SK-N-SH (cell line): ENCODE data around the gene NSD2. TPM values are rescaled to one million over a fixed set of nuclear protein-coding genes. Genes with fewer than 3 reads are reported as not detected.

Experiments
- ELF1 ChIP-seq: IDR thresholded peaks from 2 replicates; pipeline ENCODE4 v1.4.0; 2012
- EP300 ChIP-seq, 2 experiments: IDR thresholded peaks; 2 replicates each; pipeline versions ENCODE4 v1.4.0 to v1.6.1; 2012; ENCODE audit warnings: borderline replicate concordance in 1 of 2, low read depth in 1 of 2, low read length in 1 of 2
- EZH2phosphoT487 ChIP-seq: fragments of 200-600 bp; sonication (generic); IDR thresholded peaks from 2 replicates; pipeline ENCODE4 v1.6.1; 2017; ENCODE audit warnings: low read depth, mixed run types, mild to moderate bottlenecking, antibody characterized with exemption, moderate library complexity, borderline replicate concordance
- FOSL2 ChIP-seq: IDR thresholded peaks from 2 replicates; pipeline ENCODE4 v1.4.0; 2012; ENCODE audit warnings: low read depth, mild to moderate bottlenecking, moderate library complexity, borderline replicate concordance
- FOXJ3 ChIP-seq: sonication (generic); formaldehyde crosslinking; IDR thresholded peaks from 2 replicates; pipeline ENCODE4 v1.5.1; 2020; ENCODE audit warnings: mild to moderate bottlenecking, missing genetic modification reagents
- FOXM1 ChIP-seq: IDR thresholded peaks from 2 replicates; pipeline ENCODE4 v1.4.0; 2012; ENCODE audit warnings: low read depth, mild to moderate bottlenecking
- GABPA ChIP-seq: IDR thresholded peaks from 2 replicates; pipeline ENCODE4 v1.4.0; 2012; ENCODE audit warnings: low read depth, mild to moderate bottlenecking
- GATA2 ChIP-seq: sonication (generic); formaldehyde crosslinking; IDR thresholded peaks from 2 replicates; pipeline ENCODE4 v1.5.0; 2020; ENCODE audit warnings: mild to moderate bottlenecking, missing genetic modification reagents
- JUND ChIP-seq: IDR thresholded peaks from 2 replicates; pipeline ENCODE4 v1.4.0; 2012
- MAX ChIP-seq: IDR thresholded peaks from 2 replicates; pipeline ENCODE4 v1.4.0; 2012; ENCODE audit warnings: low read depth
- MXI1 ChIP-seq: IDR thresholded peaks from 2 replicates; pipeline ENCODE4 v1.6.1; 2012; ENCODE audit warnings: mild to moderate bottlenecking, low read depth, low read length, improper control_type of control experiment
- PBX3 ChIP-seq: IDR thresholded peaks from 2 replicates; pipeline ENCODE4; 2012
- POLR2AphosphoS5 ChIP-seq: IDR thresholded peaks from 2 replicates; pipeline ENCODE4 v1.6.1; 2012; ENCODE audit warnings: low read depth, low read length
- RAD21 ChIP-seq: IDR thresholded peaks from 2 replicates; pipeline ENCODE4 v1.6.1; 2012; ENCODE audit warnings: mild to moderate bottlenecking, low read length
- RXRA ChIP-seq: IDR thresholded peaks from 2 replicates; pipeline ENCODE4 v1.4.0; 2012; ENCODE audit warnings: low read depth, mild to moderate bottlenecking, borderline replicate concordance
- SMC3 ChIP-seq: IDR thresholded peaks from 2 replicates; pipeline ENCODE4 v1.6.1; 2012; ENCODE audit warnings: low read depth, low read length, improper control_type of control experiment
- TAF1 ChIP-seq: IDR thresholded peaks from 2 replicates; pipeline ENCODE4 v1.6.1; 2012; ENCODE audit warnings: low read depth, mild to moderate bottlenecking, low read length, moderate library complexity, borderline replicate concordance
- TCF12 ChIP-seq: IDR thresholded peaks from 2 replicates; pipeline ENCODE4 v1.4.0; 2012
- TEAD4 ChIP-seq: IDR thresholded peaks from 2 replicates; pipeline ENCODE4 v1.4.0; 2012; ENCODE audit warnings: mild to moderate bottlenecking, borderline replicate concordance; ENCODE audit not compliant: insufficient read depth
- USF1 ChIP-seq: IDR thresholded peaks from 2 replicates; pipeline ENCODE4 v1.4.0; 2012; ENCODE audit warnings: low read depth, borderline replicate concordance
- USF2 ChIP-seq: fragments of 150-350 bp; IDR thresholded peaks from 2 replicates; pipeline ENCODE4 v1.6.1; 2017; ENCODE audit warnings: antibody characterized with exemption, low read length, low read depth, borderline replicate concordance
- YY1 ChIP-seq: IDR thresholded peaks from 2 replicates; pipeline ENCODE4 v1.4.0; 2012; ENCODE audit warnings: low read depth, mild to moderate bottlenecking
- ZBTB33 ChIP-seq: IDR thresholded peaks from 2 replicates; pipeline ENCODE4 v1.4.0; 2012; ENCODE audit warnings: low read depth, borderline replicate concordance
- polyA plus RNA-seq, 3 experiments: library from polyadenylated mRNA; depleted of rRNA; stranded (reverse); fragments of >200 nt; gene quantifications; 2 replicates each; pipeline ENCODE4 v1.2.3, GENCODE V29; 2012

NSD2 gene
- polyA plus RNA-seq, 1 of the 3 experiments (the other 2 are of a cell fraction): 34.2 TPM

GRCh38 chr4:1983846-1984405 lies 112.7 kb downstream of the NSD2 start (continued):
- peak; percentile 88 for TF ChIP-seq GATA2 (CRISPR knock-in tag)
- no peak for TF ChIP-seq TEAD4
- no peak for TF ChIP-seq FOXJ3 (CRISPR knock-in tag)
- TF ChIP-seq GABPA: no peak
- TF ChIP-seq SMC3: no peak
- TF ChIP-seq EZH2phosphoT487: no peak
- no peak for TF ChIP-seq MAX
- no peak for TF ChIP-seq JUND
- TF ChIP-seq TCF12: no peak
- TF ChIP-seq YY1: no peak
- no peak for TF ChIP-seq USF1
- TF ChIP-seq ELF1: no peak
- TF ChIP-seq USF2: no peak
- peak; percentile 30; the same call in 1 of the 2 replicates for TF ChIP-seq MXI1
- TF ChIP-seq FOXM1: no peak
- TF ChIP-seq FOSL2: no peak
- 0 out of 2 replicates have a peak, but pooled peaks have one; percentile 8 for TF ChIP-seq RAD21
- TF ChIP-seq ZBTB33: no peak
- peak in 1 of 2 experiments; percentile 66; a peak in 1 of 4 replicates for TF ChIP-seq EP300 (IDR thresholded peaks at IDR 0.05; ENCODE audit: borderline replicate concordance in 1 of 2, low read depth in 1 of 2, low read length in 1 of 2)
- no peak for TF ChIP-seq TAF1
- no peak for TF ChIP-seq RXRA
- no peak for TF ChIP-seq POLR2AphosphoS5
- TF ChIP-seq PBX3: no peak
